CD4-positive, alpha-beta T cell treated with Interleukin-15 for 1 hour (primary cell): ENCODE measurements around the gene KRTAP5-7.
"Not testable (repeated sequence)": the region's sequence is repeated elsewhere in the genome, so short reads cannot be mapped to it uniquely, and the experiment has no call there.

Source experiments
- DNase-seq: peaks from one replicate; pipeline ENCODE4 v3.0.0-alpha.2; 2020

The KRTAP5-7 gene

DNA sequence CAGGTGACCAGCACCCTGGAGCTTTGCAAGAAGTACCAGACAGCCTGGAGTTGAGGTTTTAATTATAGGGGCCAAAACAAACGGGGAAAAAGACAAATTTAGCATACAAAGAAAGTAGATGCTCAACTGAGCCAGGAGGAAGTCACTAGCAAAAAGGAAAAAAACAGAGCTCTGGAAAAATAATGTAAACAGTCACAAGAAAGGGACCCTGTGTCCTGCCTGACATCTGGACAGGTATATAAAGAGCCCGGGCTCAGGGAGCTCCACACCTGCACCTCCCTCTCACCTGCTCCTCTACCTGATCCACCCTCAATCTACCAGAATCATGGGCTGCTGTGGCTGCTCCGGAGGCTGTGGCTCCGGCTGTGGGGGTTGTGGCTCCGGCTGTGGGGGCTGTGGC lies 38.2 kb downstream of the KRTAP5-7 start, which contains the start of gene KRTAP5-10:
Gene KRTAP5-10, plus strand, starts transcription at position 301 of the 400 bp plus-strand sequence. Its CDS starts 25 bp downstream, at position 326.
- no peak for DNase-seq

DNA sequence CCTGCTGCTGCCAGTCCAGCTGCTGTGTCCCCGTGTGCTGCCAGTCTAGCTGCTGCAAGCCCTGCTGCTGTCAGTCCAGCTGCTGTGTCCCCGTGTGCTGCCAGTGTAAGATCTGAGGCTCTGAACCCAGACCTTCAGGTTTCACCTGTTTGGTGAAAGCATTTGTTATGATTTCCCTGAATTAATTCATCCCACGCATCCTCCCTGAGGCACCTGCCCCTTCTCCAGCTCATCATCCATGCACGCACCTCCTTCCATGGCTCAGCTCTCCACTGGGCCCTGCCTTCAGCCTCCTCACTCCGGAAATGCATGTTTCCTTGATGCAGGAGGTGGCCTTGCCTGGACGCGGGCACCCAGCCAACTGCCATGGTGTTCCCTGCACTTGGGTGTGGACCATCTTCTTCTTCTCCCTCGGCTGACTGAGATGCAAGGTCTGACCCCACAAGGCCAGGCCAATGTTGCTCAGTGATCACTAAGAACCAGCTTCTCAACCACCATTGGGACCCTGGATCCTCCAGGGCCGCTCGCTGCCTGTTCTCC lies 39.1 kb downstream of the KRTAP5-7 start:
- no peak for DNase-seq

DNA sequence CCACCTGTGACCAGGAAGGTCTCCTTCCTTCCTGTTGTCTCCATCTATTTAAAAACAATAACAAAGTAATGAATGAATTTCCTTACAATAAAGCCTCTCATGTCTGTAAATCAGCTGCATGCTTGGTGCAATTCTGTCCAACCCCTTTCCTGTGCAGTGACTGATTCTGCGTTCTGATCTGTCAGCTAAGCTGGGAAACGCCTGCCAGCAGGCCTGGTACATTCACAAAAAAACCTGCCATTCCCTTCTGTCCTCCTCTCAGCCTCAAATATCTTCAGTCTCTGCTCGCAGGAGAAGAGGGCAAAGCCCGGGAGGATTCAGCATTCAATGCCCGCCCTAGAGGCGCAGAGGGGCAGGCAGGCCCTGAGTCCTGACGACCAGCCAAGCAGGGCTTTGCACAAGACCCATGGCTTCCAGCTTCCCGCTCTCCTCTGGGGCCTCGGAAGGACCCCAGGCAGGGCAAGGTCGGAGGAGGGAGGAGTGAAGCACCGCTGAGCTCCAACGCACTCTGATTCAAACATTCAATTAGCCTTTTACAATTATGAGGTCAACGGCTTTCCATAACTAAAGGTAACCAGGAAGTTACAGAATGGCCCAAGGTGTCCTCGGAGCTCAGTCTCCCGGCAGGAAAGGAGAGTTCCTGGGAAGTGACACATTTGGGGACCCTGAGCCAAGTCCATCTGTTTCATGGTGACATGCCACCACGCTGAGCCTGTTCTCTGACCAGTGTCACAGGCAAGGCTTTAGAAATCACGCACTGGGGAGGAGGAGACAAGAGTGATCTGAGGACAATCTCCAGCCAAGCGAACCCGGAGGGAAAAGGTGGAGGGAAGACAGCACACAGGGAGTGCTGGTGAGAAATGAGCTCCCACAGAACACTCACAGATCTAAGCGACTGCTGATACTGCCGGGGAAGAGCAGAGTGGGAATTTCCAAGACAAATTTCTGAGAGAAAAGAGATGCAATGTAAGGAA lies 39.8 kb downstream of the KRTAP5-7 start:
- DNase-seq: not testable (repeated sequence)

DNA sequence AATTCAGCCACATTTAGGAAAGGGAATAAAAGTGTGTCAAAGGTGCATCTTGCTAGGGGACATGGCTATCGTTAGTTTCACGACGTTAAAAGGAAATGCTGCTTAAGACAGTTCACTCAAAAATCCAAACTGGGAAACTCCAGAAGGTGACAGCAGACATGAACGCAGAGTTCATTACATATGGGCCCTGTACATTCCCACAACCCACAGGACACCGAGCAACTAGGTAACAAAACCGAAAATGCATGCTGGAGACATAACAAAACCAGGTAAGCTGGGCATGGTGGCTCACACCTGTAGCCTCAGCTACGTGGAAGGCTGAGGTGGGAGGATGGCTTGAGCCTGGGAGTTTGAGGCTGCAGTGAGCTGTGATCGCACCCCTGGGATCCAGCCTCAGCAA lies 40.6 kb downstream of the KRTAP5-7 start:
- not testable (repeated sequence) for DNase-seq

DNA sequence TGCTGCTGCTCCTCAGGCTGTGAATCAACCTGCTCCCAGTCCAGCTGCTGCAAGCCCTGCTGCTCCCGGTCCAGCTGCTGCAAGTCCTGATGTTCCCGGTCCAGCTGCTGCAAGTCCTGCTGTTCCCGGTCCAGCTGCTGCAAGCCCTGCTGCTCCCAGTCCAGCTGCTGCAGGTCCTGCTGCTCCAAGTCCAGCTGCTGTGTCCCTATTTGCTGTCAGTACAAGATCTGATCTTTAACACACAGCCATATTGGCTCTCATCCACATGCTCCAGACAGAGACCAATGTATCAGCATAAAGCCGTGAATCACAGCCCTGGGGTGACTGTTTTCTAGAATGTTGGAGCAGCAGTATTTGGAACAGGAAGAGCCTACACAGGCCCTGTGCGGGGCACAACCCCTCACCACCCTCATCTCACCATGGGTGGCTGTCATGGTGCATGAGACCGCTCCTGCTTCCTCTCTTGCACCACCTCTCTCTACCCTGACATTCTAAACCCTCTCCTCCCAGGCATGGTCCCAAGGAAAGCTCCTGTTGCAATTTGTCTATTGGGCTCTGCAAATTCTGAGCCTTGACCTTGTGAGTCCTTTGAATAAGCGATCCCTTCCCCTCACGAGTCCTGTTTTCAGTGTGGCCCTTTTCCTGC lies 41.8 kb downstream of the KRTAP5-7 start:
- no peak for DNase-seq

DNA sequence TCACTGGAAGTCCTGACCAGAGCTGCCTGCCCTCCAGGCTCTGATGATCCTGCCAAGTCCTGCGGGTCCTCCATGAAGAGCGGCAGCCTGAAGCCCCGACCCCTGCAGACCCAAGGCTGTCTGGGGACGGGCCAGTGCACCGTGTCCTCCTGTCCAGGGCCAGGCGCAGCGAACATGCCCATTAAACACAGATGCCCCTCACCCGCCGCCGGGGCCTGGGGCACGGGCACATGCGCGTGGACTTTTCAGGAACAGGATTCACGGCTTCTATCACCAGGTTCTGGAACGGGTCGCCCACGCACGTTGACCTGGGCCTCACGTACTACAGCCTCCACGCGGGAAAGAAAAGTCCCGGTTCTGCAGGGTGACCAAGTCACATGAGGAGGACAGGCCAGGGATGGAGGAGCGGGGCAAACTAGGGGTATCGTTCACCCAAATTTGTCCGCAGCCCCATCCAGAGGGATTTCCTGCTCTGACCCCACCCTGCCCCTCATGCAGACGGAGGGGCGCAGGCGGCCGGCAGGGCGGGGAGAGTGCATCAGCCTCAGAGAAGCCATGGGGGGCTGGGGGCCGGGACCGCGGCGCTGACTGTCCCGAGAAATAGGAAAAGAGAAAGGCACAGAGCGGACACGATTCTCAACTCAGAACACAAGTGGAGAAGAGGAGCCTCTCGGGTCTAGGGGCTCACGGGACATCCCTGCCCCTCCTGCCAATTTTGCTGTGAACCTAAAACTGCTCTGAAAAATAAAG lies 44.2 kb downstream of the KRTAP5-7 start:
- DNase-seq: not testable (repeated sequence)

DNA sequence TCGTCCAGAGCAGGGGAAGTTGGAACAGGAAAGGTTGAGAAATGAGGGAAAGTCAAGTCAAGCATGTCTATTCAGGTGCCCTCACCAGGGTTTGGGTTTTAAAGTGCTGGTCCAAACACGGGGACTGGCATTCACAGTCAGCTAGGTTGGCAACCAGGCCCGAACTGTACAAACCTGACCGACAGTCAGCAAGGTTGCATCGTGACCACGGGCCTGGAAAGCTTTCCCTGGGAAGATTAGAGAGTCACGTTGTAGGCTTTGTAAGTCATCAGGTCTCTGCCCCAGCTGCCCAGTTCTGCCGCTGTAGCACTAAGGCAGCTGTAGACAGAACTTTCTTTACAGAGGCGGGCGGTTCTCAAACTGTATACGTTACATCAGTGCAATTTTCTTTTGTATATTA lies 45.7 kb downstream of the KRTAP5-7 start:
- no peak for DNase-seq

DNA sequence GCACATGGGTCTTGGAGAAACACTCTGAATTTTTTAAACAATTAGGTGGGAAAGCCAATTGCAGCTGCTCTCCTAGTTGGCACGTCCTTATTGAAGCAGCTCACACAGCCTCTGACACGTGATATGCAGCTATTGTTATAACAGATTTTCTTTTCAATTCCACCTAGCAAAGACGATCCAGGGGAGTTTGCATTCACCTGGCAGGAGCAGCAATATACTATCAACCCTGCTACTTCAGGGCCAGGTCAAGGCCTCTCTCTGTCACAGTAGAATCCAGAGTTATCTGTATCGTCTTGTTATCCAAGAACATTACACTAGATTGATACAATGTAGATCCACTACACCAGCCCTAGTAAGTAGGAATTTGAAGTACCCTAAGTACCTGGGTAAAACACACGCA lies 47.4 kb downstream of the KRTAP5-7 start:
- DNase-seq: no peak

DNA sequence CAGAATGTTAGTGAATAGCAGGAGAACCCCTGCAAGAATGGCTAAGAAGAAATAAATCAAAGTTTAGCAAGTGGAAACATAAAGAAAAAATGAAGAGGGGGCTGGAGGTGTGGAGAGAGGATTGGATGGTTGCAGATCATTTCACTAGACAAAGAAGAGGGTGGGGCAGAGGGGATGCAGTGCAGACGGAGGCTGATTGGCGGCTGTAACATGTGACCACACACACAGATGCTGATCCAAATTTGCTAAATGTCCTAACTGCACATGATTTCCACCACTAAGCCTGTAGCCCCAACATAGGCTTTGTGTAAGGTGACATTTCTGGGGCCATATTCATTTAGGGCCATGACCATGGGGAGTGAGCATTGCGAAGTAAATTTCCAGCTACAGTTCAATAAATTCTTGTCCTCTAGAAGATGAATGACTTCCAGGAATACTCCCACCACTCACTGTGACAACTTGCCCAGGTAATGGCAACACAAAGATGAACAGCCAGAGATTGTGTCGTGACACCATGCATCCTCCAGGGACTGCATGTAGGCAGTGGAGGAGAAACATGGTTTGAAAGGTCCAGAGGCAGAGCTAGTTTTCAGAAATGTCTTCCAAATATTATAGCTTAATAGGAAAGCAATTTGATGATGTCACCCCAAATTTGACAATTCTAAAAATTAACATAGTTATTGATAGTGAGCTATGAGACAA lies 48.8 kb downstream of the KRTAP5-7 start:
- no peak for DNase-seq

DNA sequence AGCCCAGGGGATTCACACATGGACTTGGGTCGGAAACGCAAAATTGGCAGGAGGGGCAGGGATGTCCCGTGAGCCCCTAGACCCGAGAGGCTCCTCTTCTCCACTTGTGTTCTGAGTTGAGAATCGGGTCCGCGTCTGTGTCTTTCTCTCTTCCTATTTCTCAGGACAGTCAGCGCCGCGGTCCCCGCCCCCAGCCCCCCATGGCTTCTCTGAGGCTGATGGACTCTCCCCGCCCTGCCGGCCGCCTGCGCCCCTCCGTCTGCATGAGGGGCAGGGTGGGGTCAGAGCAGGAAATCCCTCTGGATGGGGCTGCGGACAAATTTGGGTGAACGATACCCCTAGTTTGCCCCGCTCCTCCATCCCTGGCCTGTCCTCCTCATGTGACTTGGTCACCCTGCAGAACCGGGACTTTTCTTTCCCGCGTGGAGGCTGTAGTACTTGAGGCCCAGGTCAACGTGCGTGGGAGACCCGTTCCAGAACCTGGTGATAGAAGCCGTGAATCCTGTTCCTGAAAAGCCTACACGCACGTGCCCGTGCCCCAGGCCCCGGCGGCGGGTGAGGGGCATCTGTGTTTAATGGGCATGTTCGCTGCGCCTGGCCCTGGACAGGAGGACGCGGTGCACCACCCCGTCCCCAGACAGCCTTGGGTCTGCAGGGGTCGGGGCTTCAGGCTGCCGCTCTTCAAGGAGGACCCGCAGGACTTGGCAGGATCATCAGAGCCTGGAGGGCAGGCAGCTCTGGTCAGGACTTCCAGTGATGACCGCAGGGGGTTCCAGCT lies 49.8 kb downstream of the KRTAP5-7 start:
- DNase-seq: not testable (repeated sequence)

DNA sequence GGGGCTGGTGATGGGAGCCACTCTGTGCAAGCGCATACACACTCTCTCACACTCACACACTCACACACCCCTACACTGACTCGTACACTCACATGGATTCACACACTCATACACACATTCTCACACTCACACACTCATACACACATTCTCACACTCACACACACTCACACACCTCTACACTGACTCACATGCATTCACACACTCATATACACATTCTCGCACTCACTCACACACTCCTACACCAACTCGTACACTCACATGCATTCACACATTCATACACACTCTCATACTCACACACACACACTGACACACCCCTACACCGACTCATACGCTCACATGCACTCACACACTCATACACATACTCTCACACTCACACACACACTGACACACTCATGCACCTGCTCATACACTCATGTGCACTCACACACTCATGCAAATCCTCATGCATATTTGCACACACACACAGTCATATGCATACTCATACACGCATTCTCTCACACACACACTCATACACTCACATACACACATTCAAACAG lies 50.5 kb downstream of the KRTAP5-7 start:
- DNase-seq: no peak
